NCI-H146 (cell line): ENCODE data around the gene CAMSAP2.
"Not testable (repeated sequence)": the region's sequence is repeated elsewhere in the genome, so short reads cannot be mapped to it uniquely, and the experiment has no call there.

Experiments
- DNase-seq: peaks from one replicate; lab custom pipeline; 2025; lab: John Stamatoyannopoulos, UW

The CAMSAP2 gene

DNA sequence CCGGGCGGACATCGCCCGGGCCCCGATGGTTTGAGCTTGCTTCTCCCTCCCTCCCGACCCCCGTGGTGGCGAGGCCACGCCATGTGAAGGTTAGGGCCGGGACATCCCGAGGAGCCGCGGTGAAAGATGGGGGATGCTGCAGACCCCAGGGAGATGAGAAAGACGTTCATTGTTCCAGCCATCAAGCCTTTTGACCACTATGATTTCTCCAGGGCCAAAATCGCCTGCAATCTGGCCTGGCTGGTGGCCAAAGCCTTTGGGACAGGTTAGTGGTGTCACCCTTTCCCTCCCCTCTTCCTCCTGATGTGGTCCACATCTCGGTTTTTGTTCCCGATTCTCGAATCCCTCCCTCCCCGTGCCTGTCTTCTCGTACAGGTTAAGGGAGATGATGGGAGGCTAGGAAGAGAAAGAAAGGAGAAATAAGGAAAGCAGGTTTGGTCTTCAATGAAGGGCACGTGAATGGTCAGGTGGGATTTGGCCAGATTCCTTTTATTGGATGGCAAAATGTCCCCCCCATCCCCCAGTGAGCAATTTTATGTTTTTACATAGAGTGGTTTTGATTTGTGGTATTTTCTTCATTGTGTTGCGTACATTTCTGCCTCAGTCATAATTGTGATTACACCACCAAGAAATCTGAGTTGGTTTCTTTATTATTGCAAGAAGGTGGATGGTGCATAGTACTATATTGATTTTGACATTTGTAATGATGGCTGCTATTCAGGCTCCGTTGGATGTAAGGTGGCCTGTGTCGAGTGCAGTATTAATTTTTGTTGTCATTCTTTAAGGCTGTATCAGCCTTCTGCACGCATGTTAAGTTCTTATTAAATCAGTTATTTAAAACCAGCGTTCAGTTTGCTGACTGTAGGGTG lies 1.2 kb downstream of the CAMSAP2 start:
- peak; percentile 37 for DNase-seq

DNA sequence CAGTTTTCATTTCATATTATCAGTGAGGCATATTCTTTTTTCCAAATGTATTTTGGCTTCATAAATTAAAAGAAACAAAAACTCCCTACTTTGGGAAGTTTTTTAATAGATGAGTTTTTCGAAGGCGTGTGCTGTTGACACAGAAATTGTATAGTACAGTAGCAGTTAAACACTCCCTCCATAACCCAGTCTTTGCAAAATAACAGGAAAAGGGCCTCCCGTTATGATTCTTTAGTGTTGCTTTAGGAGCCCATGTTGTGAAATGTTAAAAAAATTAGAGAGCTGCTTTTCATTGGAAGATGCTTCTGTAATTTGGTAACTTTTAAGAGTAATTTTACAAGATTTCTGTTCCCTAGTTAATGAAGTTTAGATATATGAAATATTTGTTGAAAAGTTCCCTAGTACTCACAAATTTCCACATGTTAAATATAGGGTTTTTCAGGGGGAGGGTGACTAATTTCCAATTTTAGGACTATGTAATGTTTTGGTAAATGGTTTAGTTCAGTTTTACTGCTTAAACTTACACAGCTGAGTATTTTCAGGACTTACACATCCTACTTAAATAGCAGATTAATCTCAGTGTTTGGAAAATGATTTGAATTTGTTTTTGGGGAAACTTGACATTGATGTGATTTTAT lies 2.0 kb downstream of the CAMSAP2 start:
- DNase-seq = no peak

DNA sequence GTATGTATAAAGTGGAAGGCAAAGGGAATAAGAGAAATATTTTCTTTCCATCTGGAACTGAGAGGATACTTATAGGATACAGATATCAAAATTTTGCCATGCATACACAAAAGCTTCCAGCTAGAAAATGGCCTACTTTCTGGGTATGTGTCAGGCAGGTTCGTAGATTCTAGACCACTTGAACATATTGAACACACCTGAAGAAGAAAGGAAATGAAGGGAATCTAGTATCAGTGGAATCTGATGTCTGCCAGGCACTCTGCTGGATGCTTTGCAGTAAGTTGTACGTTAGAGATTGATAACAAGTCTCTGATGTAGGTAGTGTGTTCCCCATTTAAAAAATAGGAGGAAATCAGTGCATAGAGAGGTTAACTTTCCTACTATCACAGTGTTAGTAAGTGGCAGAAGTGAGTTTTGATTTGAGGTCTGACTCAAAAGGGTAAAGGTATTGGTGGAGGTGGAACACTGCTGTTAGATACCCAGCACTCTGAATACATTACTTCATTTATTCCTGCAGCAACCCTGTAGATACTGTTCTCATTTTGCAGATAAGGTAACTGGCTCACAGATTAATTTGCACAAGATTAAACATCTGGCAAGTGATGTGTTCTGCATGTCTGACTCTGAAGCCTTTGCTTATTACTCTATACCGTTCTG lies 3.0 kb downstream of the CAMSAP2 start:
- DNase-seq = no peak

DNA sequence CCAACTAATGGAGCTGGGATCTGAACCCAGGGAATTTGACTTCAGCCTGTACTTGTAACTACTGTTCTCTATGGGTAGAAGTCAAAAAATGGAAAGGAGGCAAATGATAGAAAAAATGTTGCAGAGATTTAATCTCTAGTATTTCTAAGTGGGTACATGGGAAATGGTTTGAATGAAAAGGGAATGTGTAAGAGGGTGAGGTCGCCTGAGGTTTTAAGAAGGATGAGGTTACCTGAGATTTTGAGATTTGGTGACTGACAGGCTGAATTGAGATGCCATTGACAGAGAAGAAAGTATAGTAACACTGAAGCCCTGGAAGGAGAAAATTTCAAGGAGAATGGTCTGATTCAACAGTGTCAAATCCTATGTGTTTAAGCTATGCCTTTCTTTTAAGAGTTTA lies 5.5 kb downstream of the CAMSAP2 start:
- no peak for DNase-seq

DNA sequence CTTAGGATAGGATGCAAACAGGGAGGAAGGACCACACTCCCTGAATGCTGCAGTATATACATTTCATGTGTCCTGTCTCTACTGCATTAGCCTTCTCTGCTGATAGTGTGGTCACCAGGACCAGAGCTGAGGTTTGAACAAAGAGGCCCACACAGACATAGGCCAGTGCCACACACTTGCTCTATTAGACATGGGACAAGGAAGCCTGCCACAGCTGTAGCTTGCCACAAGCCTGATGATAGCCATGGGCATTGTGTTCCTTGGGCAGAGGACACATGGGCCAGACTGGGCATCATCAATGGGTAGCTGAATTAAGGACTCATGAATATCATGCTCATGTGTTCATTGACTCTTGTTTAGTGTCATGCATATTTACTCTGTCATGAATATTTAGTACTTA lies 10.4 kb downstream of the CAMSAP2 start:
- no peak for DNase-seq

DNA sequence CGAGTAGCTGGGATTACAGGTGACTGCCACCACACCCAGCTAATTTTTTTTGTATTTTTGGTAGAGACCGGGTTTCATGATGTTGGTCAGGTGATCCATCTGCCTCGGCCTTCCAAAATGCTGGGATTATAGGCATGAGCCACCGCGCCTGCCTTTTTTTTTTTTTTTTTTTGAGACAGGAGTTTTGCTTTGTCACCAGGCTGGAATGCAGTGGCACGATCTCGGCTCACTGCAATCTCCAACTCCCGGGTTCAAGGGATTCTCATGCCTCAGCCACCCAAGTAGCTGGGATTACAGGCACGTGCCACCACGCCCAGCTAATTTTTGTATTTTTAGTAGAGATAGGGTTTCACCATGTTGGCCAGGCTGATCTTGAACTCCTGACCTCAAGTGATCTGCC lies 12.1 kb downstream of the CAMSAP2 start:
- not testable (repeated sequence) for DNase-seq

DNA sequence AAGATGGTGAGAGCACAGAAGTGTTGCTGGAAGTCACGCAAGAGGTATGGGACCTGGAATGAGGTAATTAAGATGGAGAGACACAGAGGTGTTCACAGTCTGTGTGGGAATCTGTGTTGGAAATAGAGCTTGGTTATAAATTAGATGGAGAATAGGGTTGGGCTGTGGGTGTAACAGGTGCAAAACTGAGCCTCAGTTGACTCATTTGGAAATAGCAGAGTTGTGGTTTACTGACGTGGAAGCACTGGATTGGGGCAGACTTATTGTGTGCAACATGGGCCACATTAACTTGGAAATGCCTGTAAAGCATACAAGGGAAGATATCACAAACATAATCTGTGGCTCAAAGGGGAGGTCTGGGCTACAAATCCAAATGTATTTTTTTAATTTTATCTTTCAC lies 13.0 kb downstream of the CAMSAP2 start:
- no peak for DNase-seq

DNA sequence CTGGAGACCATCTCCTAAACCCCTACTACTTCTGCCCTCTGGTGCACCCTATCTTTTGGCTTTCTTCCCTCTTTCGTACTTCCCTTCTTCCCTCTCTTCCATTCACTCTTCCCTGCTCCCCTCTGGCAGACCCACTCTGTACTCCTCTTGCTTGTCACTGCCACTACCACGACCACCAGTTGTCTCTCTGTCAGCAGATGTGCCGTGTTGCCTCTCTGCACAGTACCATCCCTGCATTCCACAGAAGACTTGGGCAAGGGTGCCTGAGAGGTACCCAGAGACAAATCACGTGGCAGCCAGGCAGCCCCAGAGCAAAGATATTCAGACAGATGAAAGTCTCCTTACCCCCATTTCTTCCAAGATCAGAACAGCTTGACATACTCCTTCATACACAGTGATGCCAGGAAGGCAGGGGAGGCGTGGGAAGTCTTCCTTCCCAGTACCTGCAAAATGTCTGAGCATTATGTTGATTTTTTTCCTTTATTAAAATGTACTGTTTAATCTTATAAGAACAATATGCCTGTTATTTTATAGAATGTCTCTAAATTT lies 15.0 kb downstream of the CAMSAP2 start:
- DNase-seq = no peak

DNA sequence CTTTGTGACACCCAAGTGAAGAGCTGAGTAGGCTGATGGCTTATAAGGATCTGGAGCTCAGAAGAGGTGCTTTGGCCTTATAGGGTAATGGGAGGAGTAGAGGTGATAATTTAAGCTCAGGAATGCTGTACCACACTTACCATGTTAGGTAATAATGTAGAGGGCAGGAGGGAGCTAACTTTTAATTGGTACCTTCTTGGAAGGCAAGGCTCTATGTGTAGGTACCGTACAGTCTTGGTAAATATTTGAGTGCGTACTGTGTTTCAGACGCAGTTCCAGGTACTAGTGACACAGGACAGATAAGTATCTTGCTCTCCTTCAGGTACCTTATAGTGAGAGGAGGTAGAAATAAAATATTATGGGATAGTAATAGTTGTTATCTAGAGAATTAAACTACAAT lies 16.8 kb downstream of the CAMSAP2 start:
- no peak for DNase-seq

DNA sequence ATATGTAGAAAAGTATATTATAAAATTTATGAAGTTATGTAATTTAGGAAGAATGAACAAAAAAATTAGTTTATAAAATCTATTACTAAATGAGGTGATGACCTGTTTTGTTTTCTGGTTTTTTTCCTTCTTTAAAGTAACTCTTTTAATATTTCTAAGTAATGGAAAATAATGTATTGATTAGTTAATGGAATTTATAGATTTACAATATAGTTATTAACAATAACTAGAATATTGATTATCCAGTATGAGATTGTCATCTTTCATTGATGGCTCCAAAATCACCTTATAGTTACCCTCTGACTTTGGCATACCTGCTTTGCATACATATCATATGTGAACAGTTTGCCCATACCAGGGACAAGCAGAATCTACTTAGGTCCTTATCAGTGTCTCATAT lies 23.4 kb downstream of the CAMSAP2 start:
- DNase-seq = no peak

DNA sequence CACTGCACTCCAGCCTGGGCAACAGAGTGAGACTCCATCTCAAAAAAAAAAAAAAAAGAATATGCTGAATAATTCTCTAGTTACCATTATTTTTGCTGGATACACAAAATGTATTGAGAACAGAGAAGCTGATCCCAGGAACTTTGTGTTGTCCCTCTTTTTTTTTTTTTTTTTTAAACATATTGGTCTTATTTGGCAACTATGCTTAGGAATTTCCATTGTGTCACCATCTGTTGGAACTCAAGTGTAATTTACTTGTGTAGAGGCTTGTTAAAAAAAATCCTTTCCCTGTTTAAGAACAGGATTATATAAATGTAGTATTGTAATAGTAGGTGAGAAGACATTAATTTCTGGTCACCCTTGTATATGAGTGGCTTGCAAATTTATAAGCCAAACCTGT lies 28.6 kb downstream of the CAMSAP2 start:
- no peak for DNase-seq

DNA sequence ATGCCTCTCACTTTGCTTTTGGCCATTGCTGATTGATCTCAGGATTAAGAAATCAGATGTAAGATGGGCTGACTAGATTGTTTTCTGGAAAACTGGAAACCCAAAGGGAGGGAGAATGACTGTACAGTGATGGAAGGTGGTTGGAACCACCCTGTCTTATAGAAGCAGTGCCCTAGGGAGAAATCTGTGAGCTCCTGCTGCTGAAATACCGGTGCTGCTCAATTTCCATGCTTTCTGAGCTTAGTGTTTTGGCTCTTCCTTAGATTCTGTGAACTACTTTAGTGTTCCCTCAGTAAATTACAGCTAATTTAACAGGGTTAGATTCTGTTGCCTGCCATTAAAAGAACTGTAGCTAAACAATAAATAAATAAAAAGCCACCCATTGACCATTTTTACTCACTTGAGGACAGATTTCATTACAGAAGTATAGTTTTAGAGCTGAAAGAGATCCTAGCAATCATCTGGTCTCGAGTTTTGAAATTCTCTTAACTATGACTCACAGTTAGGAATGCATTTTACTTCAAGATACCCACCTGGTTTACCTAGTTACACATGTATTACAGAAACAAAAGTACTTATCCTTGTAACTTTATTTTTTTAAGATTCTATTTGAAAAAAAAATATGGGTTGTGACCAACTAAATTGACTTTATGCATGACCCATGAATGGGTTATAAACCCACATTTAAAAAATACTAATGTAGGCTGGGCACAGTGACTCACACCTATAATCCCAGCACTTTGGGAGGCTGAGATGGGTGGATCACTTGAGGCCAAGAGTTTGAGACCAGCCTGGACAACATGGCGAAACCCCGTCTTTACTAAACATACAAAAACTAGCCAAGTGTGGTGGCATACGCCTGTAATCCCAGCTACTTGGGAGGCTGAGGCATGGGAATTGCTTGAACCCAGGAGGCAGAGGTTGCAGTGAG lies 33.2 kb downstream of the CAMSAP2 start:
- no peak for DNase-seq

DNA sequence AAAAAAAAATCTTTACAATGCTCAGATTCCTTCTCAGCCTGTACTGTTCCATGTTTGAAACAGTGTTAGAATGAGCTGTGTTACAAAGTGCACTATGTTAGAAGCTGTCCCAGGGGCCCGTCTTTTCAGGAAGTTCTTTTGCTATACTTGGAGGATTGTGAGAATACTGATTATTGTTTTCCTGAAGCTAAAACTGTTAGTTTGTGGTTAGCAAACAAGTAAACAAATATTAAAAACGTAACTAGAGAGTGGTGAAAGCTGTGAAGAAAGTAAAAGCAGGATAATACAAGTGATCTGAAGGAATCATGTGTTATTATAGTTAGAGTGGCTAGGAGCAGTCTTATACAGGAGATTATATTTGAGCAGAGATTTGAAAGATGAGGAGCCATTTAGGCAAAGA lies 35.6 kb downstream of the CAMSAP2 start:
- DNase-seq = no peak

DNA sequence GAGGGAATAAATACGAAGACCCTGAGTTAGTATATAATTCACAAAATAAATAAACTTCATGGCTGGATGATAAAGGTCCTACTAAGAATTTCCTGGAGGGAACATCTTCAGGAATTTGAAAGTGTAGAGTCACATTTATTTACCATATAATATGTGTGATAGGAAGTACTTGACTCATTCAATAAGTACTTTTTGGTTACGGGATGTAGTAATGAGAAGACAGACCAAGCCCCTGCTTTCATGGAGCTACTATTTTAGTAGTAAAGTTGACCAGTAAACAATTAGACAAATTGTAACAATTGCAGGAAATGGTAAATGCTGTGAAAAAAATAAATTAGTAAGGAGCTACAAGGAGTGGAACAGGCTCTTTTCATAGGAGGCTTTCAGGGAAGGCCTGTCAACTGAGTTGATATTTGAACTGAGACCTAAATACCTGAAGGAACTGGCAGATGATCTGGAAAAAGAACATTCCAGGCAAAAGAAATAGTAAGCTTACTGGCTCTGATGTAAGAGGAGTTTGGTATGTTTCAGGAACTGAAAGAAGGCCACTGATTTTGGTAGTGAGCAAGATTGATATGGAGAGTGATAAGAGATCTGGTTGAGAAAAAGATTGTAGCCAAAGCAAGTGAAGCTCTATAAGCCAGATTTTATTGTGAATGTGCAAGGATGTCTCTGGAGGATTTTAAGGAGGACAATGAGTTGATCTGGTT lies 36.2 kb downstream of the CAMSAP2 start:
- no peak for DNase-seq

DNA sequence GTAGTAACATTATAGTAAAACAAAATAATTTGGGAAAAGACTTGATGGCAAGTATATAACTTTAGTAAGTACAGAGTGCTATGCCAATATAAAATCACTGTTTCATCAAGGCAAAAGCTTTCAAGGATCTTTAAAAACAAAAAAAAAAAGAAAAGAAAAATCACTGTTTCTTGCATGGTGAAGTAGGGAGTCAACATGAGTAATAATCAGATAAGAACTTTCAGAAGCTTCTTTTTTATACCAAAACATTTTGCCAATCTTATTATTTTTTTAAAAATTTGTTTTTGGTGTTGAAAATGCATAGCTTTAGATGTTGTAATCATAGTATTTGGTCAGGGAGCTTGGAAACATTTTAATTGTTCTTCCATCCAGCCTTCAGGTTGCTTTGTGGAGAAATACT lies 37.2 kb downstream of the CAMSAP2 start:
- no peak for DNase-seq

DNA sequence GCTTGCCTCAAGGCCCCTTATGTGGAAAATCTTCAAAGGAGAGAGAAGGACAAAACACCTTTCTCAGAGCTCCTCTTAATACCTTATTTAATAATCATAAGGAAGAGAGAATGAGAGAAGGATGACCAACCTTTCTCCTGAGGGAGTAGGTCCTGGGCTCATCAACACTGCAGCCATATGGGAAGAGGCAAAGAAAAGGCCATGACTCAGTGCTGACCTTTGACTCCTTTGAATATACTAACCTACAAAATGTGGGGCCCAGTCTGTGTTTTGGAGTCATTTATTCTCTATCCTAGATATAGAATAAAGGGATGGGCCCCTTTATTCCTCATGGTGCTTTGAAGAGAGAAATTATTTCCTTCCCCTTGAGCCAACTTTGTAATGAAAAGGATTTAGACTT lies 38.3 kb downstream of the CAMSAP2 start:
- no peak for DNase-seq

DNA sequence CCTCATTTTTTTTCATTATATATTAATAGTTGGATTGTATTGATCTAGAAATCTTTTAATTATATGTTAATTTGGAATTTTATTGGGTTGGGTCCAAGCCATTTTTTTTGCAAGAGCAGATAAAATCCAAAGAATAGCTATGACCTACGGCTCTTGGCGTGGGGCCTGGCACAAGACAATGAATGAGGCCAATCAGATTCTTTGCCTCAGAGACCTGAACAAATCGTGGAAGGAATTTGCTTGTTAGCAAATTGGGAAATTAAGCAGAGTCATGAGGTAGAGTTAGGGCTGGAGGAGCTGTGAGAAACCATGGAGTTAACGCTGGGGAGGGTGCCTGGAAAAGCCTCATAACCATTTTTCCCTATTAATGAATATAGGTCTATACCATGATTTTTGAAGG lies 40.1 kb downstream of the CAMSAP2 start:
- DNase-seq = no peak

DNA sequence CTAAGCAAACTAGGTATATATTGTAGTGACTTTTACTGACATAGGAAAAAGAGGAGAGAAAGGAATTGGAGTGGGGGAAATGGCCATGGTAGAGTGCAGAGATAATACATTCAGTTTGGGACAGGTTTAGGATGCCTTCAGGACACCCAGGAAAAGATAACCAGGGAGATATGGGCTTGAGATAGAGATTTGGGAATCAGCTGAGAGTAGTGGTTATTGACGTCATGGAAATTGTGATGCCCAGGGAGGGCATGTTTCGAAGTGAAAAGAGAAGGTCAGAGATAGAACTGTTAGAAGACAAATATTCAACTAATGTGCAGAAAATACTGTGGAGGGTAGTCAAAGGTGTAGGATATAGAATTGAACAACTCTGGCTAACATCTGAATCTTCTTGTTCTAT lies 40.6 kb downstream of the CAMSAP2 start:
- DNase-seq = no peak

DNA sequence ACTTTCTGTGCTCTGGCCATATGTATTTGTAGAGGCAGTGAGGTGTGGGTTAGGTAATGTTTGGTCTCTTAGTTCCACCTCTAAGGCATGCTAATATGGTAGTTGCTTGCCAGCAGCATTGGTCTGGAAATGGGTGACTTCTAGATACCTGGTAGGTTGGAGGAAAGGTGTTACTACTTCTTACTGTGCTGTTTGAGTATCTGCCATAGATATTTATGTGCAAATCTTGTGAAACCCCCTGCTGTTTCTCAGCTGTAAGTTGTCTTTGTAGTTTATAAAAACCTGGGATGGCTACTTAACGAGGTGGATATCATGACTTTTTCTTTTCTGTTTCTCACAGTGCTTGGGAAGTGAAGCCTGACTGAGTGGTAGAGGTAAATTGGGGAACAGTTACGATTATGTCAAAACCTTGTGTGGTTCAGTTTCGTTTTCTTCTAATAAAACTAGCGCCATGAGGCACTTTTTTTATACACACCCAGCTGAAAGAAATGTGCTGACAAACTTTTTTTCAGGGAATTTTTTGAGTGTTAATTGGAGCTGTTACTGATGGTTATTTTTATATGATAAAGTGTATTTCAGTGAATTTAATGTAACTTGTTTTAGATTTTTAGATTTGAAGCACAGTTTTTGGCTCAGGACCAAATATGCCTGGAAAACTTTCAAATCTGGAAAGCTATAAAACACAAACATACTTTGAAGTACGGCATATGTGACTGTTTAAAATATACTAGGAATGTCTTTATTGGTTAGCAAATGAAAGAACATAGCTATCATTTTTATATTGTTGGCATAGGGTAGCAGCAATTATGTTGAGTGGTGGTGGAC lies 42.1 kb downstream of the CAMSAP2 start:
- DNase-seq = no peak

DNA sequence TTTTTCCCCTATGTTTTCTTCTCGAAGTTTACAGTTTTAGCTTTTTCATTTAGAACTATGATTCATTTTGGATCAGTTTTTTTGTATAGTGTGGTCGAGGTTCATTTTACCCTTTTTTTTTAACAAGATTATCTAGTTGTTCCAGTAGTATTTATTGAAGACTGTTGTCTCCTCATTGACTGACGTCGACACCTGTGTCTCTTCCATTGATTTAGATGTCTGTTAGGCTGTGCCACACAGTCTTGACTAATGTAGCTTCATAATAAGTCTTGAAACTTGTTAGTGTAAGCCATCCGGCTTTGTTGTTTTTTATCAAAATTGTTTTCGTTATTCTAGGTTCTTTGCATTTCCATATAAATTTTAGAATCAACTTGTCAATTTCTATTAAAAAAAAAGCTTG lies 45.2 kb downstream of the CAMSAP2 start:
- DNase-seq = no peak
